H9 (cell line): Measurements from ENCODE around the gene WDR82. TPM values are rescaled to one million over a fixed set of nuclear protein-coding genes. Genes with fewer than 3 reads are reported as not detected.

Source experiments
- DNase-seq: peaks from one replicate; pipeline ENCODE4 v3.0.0-alpha.2; 2017
- H2AFZ ChIP-seq: one replicate; pipeline ENCODE4 v1.6.1; 2013; ENCODE audit warnings: mild to moderate bottlenecking, low read length, control low read depth, moderate library complexity
- H2AK5ac ChIP-seq: 2 replicates; pipeline ENCODE4 v1.6.1; 2013; ENCODE audit warnings: low read length, control low read depth, mixed read lengths; ENCODE audit not compliant: insufficient read length
- H2BK120ac ChIP-seq: one replicate; pipeline ENCODE4 v1.6.1; 2013; ENCODE audit warnings: low read depth, mild to moderate bottlenecking, low read length, control low read depth, inconsistent platforms; ENCODE audit not compliant: poor library complexity, severe bottlenecking
- H2BK12ac ChIP-seq: 2 replicates; pipeline ENCODE4 v1.6.1; 2013; ENCODE audit warnings: low read length, control low read depth, mixed read lengths, low read depth; ENCODE audit not compliant: insufficient read length
- H2BK15ac ChIP-seq: 2 replicates; pipeline ENCODE4 v1.6.1; 2013; ENCODE audit warnings: low read depth, low read length, control low read depth
- H2BK20ac ChIP-seq: one replicate; pipeline ENCODE4 v1.6.1; 2013; ENCODE audit warnings: low read depth, mild to moderate bottlenecking, low read length, control low read depth, inconsistent platforms; ENCODE audit not compliant: poor library complexity, severe bottlenecking
- H2BK5ac ChIP-seq: 2 replicates; pipeline ENCODE4 v1.6.1; 2013; ENCODE audit warnings: low read length, control low read depth, mixed read lengths; ENCODE audit not compliant: insufficient read length
- H3K14ac ChIP-seq: 2 replicates; pipeline ENCODE4 v1.6.1; 2013; ENCODE audit warnings: low read length, control low read depth; ENCODE audit not compliant: insufficient read depth
- H3K18ac ChIP-seq: 2 replicates; pipeline ENCODE4 v1.6.1; 2013; ENCODE audit warnings: low read depth, mild to moderate bottlenecking, mixed read lengths, low read length, control low read depth; ENCODE audit not compliant: insufficient read length
- H3K23ac ChIP-seq: 2 replicates; pipeline ENCODE4 v1.6.1; 2013; ENCODE audit warnings: low read length, control low read depth, mixed read lengths, low read depth; ENCODE audit not compliant: insufficient read length
- H3K23me2 ChIP-seq: 2 replicates; pipeline ENCODE4 v1.6.1; 2013; ENCODE audit warnings: low read depth, mild to moderate bottlenecking, mixed read lengths, low read length, control low read depth; ENCODE audit not compliant: insufficient read length, poor library complexity, severe bottlenecking
- H3K27ac ChIP-seq: 2 replicates; pipeline ENCODE4 v1.5.1; 2013; ENCODE audit warnings: low read length, control low read depth, mixed read lengths, low read depth; ENCODE audit not compliant: insufficient read length
- H3K27me3 ChIP-seq: 2 replicates; pipeline ENCODE4 v1.6.1; 2013; ENCODE audit warnings: low read length, control low read depth, inconsistent platforms; ENCODE audit not compliant: insufficient read depth
- H3K4ac ChIP-seq: 2 replicates; pipeline ENCODE4 v1.6.1; 2013; ENCODE audit warnings: low read depth, mild to moderate bottlenecking, control low read depth, inconsistent platforms, low read length, moderate library complexity
- H3K4me1 ChIP-seq: 2 replicates; pipeline ENCODE4 v1.6.1; 2013; ENCODE audit warnings: low read length, control low read depth, inconsistent platforms; ENCODE audit not compliant: insufficient read depth
- H3K4me2 ChIP-seq: 2 replicates; pipeline ENCODE4 v1.6.1; 2013; ENCODE audit warnings: low read length, control low read depth, mixed read lengths; ENCODE audit not compliant: insufficient read length, insufficient read depth
- H3K56ac ChIP-seq: 2 replicates; pipeline ENCODE4 v1.6.1; 2013; ENCODE audit warnings: low read depth, mild to moderate bottlenecking, mixed read lengths, low read length, control low read depth; ENCODE audit not compliant: insufficient read length
- H3K79me1 ChIP-seq: 2 replicates; pipeline ENCODE4 v1.6.1; 2013; ENCODE audit warnings: low read depth, mild to moderate bottlenecking, moderate library complexity, low read length, control low read depth, inconsistent platforms; ENCODE audit not compliant: insufficient read depth, poor library complexity, severe bottlenecking
- H3K79me2 ChIP-seq: 2 replicates; pipeline ENCODE4 v1.6.1; 2013; ENCODE audit warnings: low read length, control low read depth, inconsistent platforms; ENCODE audit not compliant: insufficient read depth
- H3K9ac ChIP-seq: 2 replicates; pipeline ENCODE4 v1.6.1; 2013; ENCODE audit warnings: low read length, control low read depth, mixed read lengths; ENCODE audit not compliant: insufficient read length; ENCODE audit errors: extremely low read depth
- H3K9me3 ChIP-seq: one replicate; pipeline ENCODE4 v1.6.1; 2013; ENCODE audit warnings: low read depth, low read length, inconsistent platforms; ENCODE audit not compliant: control insufficient read depth
- H3T11ph ChIP-seq: one replicate; pipeline ENCODE4 v1.6.1; 2013; ENCODE audit warnings: mild to moderate bottlenecking, low read length, control low read depth, inconsistent platforms
- H4K20me1 ChIP-seq: one replicate; pipeline ENCODE4 v1.6.1; 2013; ENCODE audit not compliant: control insufficient read depth, insufficient read length, insufficient read depth
- H4K5ac ChIP-seq: 2 replicates; pipeline ENCODE4 v1.6.1; 2013; ENCODE audit warnings: low read depth, mild to moderate bottlenecking, mixed read lengths, low read length, control low read depth; ENCODE audit not compliant: insufficient read length
- H4K8ac ChIP-seq: replicated peaks from 2 replicates; pipeline ENCODE4 v1.6.1; 2013; ENCODE audit warnings: low read length, control low read depth, mixed read lengths, low read depth; ENCODE audit not compliant: insufficient read length
- H4K91ac ChIP-seq: 2 replicates; pipeline ENCODE4 v1.6.1; 2013; ENCODE audit warnings: low read depth, mild to moderate bottlenecking, moderate library complexity, mixed read lengths, low read length, control low read depth; ENCODE audit not compliant: insufficient read length
- H3K27ac Mint-ChIP-seq, 3 experiments: 2 replicates in 2 of 3; 3 replicates in 1 of 3; pipeline ENCODE4 v1.8.0; 2020 to 2021; ENCODE audit warnings: mixed read lengths in 3 of 3, mild to moderate bottlenecking in 1 of 3, moderate library complexity in 1 of 3
- H3K27me3 Mint-ChIP-seq: 2 replicates; pipeline ENCODE4 v1.8.0; 2021; ENCODE audit warnings: low read depth, mild to moderate bottlenecking, moderate library complexity, mixed read lengths
- H3K36me3 Mint-ChIP-seq, 3 experiments: 2 replicates in 2 of 3; 3 replicates in 1 of 3; pipeline ENCODE4 v1.8.0; 2020 to 2021; ENCODE audit warnings: low read depth in 3 of 3, mixed read lengths in 3 of 3; ENCODE audit not compliant: insufficient read depth in 1 of 3
- H3K4me1 Mint-ChIP-seq, 2 experiments: 2 replicates each; pipeline ENCODE4 v1.8.0; 2020; ENCODE audit warnings: mixed read lengths in 2 of 2
- H3K4me3 Mint-ChIP-seq, 2 experiments: 2 replicates in 1 of 2; 3 replicates in 1 of 2; pipeline ENCODE4 v1.8.0; 2020 to 2021; ENCODE audit warnings: mild to moderate bottlenecking in 2 of 2, mixed read lengths in 2 of 2, moderate library complexity in 1 of 2
- H3K9me3 Mint-ChIP-seq, 2 experiments: 2 replicates in 1 of 2; 3 replicates in 1 of 2; pipeline ENCODE4 v1.8.0; 2020; ENCODE audit warnings: mild to moderate bottlenecking in 2 of 2, mixed read lengths in 2 of 2, moderate library complexity in 1 of 2
- CTCF ChIP-seq: fragments of 200-600 bp; sonication (generic); conservative IDR thresholded peaks from 3 replicates; pipeline ENCODE4 v1.8.0; 2021; ENCODE audit warnings: antibody characterized with exemption, mild to moderate bottlenecking
- WGBS: extraction: QIAGEN DNeasy Blood & Tissue Kit; methylation state at CpG from one replicate; pipeline ENCODE4 v1.1.7; 2013; ENCODE audit warnings: missing lambda C conversion rate, low lambda C conversion rate, mixed read lengths; ENCODE audit not compliant: insufficient read length; ENCODE audit errors: extremely low coverage; 5-methylcytosine and 5-hydroxymethylcytosine counted together
- total RNA-seq: library from RNA; stranded (reverse); gene quantifications from 2 replicates; pipeline ENCODE4 v1.2.1, GENCODE V29; 2021

WDR82 gene
- total RNA-seq, 1 experiment from 2014 or later: 83.1 TPM

- Histone ChIP-seq H3K9me3 (no peaks in the 10 kb centered on the region), H3K23ac (no peak overlapping the region), H3K27ac (no peak overlapping the region), H3K9ac (no peak overlapping the region), H3K27me3 (peaks cover 14% of the 10 kb centered on the region; the same call in 1 of the 2 replicates), H3K23me2 (peaks cover 3% of the 10 kb centered on the region), H2BK15ac (no peak overlapping the region), H2AK5ac (no peak overlapping the region), H4K5ac (no peak overlapping the region), H2BK5ac (no peak overlapping the region), H3K79me2 (no peaks in the 10 kb centered on the region), H3K14ac (no peak overlapping the region), H3K4me2 (no peak overlapping the region), H2BK12ac (no peak overlapping the region), H2AFZ (no peak overlapping the region), H2BK120ac (no peak overlapping the region), H4K20me1 (no peaks in the 10 kb centered on the region), H3K4ac (no peak overlapping the region), H2BK20ac (no peak overlapping the region), H4K8ac (no peak overlapping the region), H3T11ph (no peak overlapping the region), H3K18ac (no peak overlapping the region), H3K79me1 (no peaks in the 10 kb centered on the region), H4K91ac (no peak overlapping the region), H3K4me1 (no peaks in the 10 kb centered on the region), H3K56ac (no peak overlapping the region)
- no peak for DNase-seq
- no peak for TF ChIP-seq CTCF
- no CpG with 5 or more reads among the region's 10 CpGs for WGBS
- peaks cover 0 to 4% of the 10 kb centered on the region in 2 experiments; a peak in 2 of 5 replicates for H3K9me3 Mint-ChIP-seq
- H3K36me3 Mint-ChIP-seq: peaks cover 5 to 47% (median 12%) of the 10 kb centered on the region in 3 experiments; a peak in 5 of 7 replicates
- H3K4me1 Mint-ChIP-seq: peaks cover 0 to 10% of the 10 kb centered on the region in 2 experiments; a peak in 3 of 4 replicates
- H3K4me3 Mint-ChIP-seq: no peak overlapping the region
- peaks cover 40% of the 10 kb centered on the region for H3K27me3 Mint-ChIP-seq
- no peak overlapping the region for H3K27ac Mint-ChIP-seq
These were observed 30.3 kb downstream of the WDR82 start for GRCh38 chr3:52248165-52248541.
